AG10803 (cell line): Measurements from ENCODE around the gene ATXN1.
A peak's percentile ranks its signal among the peaks of the same experiment; 100 is the strongest.

Experiments
- DNase-seq: peaks from one replicate; pipeline ENCODE4 v3.0.0; 2010; ENCODE audit warnings: low read depth
- H3K4me3 ChIP-seq: 2 replicates; pipeline ENCODE4 v1.5.1; 2011; ENCODE audit warnings: mild to moderate bottlenecking, low read length, control low read depth
- CTCF ChIP-seq: conservative IDR thresholded peaks from 2 replicates; pipeline ENCODE4 v1.5.1; 2011; ENCODE audit warnings: mild to moderate bottlenecking, low read length, control low read depth, inconsistent platforms

ATXN1 gene

GRCh38 chr6:16420337-16420714 is 340.9 kb downstream of the ATXN1 start:
- DNase-seq = no peak
- H3K4me3 ChIP-seq = no peak overlapping the region
- TF ChIP-seq CTCF = no peak

GRCh38 chr6:16419636-16420336 is 341.5 kb downstream of the ATXN1 start:
- H3K4me3 ChIP-seq = no peak overlapping the region
- DNase-seq = no peak
- TF ChIP-seq CTCF = no peak

- TF ChIP-seq CTCF = no peak
- no peak overlapping the region for H3K4me3 ChIP-seq
- DNase-seq = peak; percentile 26
These were observed 343.1 kb downstream of the ATXN1 start for GRCh38 chr6:16418151-16418550.

- no peak overlapping the region for H3K4me3 ChIP-seq
- no peak for TF ChIP-seq CTCF
- DNase-seq = no peak
These were observed 345.6 kb downstream of the ATXN1 start for GRCh38 chr6:16415677-16416076.

- no peak for TF ChIP-seq CTCF
- no peak overlapping the region for H3K4me3 ChIP-seq
- no peak for DNase-seq
These were observed 347.1 kb downstream of the ATXN1 start for GRCh38 chr6:16414205-16414604.

- TF ChIP-seq CTCF = no peak
- DNase-seq = no peak
- H3K4me3 ChIP-seq = no peak overlapping the region
These were observed 347.9 kb downstream of the ATXN1 start for GRCh38 chr6:16413399-16413798.

- no peak for DNase-seq
- no peak for TF ChIP-seq CTCF
- H3K4me3 ChIP-seq = no peak overlapping the region
These were observed 348.3 kb downstream of the ATXN1 start for GRCh38 chr6:16412982-16413381.
